Retinal pigment epithelial cell (primary cell): Measurements from ENCODE around the gene CRYGN.

Experiments
- DNase-seq: peaks from one replicate; pipeline ENCODE4 v3.0.0-alpha.2; 2010; ENCODE audit warnings: low read depth
- H3K4me3 ChIP-seq: 2 replicates; pipeline ENCODE4 v1.5.1; 2011; ENCODE audit warnings: mild to moderate bottlenecking, low read length, control low read depth, moderate library complexity
- TF ChIP-seq, protein P1 (sequence below): conservative IDR thresholded peaks from 2 replicates; pipeline ENCODE4 v1.5.1; 2011; ENCODE audit warnings: low read depth, low read length, control low read depth, inconsistent platforms

Gene CRYGN

DNA sequence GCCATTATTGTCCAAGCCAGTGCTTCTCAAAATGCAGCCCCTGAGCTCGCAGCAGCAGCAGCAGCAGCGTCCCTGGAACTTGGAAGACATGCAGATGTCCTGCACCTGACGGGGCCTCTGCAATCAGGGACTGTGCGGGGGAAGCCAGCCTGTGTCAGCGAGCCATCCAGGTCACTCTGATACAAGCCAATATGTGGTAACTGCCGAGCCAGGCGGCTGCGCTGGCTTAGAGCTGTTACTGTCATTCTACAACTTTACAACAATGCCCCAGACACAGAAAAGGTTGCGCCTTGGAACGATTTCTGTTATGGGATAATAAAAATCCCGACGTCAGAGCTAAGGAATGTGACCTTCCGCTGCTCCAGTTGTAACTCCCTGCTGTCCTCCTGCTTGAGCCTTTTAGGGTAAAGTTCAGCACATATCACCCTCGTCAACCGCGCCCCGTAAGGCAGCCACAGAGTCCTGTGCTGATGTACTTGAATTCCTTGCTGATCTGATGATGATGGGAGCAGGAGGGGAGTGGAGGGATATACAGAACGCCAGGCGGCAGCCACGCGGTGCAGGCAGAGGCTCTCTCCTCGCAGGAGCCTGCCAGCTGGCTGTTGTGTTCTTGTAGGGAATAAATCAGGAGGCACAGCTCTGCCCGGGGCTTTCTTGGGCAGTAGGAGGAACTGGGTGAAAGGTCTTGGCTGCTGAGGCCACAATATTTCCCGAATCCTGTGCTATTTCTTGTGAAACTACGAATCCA lies 20.0 kb upstream of the CRYGN start:
- DNase-seq, result peak; percentile 93
- TF ChIP-seq, protein P1, sequence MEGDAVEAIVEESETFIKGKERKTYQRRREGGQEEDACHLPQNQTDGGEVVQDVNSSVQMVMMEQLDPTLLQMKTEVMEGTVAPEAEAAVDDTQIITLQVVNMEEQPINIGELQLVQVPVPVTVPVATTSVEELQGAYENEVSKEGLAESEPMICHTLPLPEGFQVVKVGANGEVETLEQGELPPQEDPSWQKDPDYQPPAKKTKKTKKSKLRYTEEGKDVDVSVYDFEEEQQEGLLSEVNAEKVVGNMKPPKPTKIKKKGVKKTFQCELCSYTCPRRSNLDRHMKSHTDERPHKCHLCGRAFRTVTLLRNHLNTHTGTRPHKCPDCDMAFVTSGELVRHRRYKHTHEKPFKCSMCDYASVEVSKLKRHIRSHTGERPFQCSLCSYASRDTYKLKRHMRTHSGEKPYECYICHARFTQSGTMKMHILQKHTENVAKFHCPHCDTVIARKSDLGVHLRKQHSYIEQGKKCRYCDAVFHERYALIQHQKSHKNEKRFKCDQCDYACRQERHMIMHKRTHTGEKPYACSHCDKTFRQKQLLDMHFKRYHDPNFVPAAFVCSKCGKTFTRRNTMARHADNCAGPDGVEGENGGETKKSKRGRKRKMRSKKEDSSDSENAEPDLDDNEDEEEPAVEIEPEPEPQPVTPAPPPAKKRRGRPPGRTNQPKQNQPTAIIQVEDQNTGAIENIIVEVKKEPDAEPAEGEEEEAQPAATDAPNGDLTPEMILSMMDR, result peak; percentile 55
- H3K4me3 ChIP-seq, result peak overlapping the region; percentile 34

DNA sequence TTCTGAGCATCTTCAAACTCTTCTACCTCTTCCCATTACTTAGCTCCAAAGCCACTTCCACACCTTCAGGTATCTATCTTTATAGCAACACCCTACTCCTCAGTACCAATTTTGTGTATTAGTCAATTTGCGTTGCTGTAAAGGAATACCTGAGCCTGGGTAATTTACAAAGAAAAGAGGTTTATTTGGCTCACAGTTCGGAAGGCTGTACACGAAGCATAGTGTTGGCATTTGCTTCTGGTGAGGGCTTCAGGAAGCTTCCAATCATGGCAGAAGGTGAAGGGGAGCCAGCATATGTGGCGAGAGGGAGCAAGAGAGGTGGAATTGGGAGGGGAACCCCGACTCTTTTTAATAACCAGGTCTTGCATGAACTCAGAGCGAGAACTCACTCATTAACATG lies 17.6 kb upstream of the CRYGN start:
- H3K4me3 ChIP-seq, result no peak overlapping the region
- TF ChIP-seq, protein P1, result no peak
- no peak for DNase-seq

DNA sequence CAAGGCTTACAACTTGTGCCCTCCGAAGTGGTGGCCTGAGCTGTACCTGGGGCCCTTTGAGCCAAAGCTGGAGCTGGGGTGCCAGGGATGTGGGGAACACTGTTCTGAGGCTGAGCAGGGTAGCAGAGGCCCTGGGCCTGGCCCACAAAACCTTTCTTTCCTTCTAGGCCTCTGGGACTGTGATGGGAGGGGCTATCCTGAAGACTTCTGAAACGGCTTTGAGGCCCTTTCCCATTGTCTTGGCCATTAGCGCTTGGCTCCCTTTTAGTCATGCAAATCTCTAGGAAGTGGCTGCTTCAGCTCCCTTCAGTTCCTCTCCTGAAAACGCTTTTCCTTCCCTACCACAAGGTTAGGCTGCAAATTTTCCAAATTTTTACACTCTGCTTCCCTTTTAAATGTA lies 16.8 kb upstream of the CRYGN start:
- TF ChIP-seq, protein P1, result no peak
- no peak for DNase-seq
- H3K4me3 ChIP-seq, result no peak overlapping the region

DNA sequence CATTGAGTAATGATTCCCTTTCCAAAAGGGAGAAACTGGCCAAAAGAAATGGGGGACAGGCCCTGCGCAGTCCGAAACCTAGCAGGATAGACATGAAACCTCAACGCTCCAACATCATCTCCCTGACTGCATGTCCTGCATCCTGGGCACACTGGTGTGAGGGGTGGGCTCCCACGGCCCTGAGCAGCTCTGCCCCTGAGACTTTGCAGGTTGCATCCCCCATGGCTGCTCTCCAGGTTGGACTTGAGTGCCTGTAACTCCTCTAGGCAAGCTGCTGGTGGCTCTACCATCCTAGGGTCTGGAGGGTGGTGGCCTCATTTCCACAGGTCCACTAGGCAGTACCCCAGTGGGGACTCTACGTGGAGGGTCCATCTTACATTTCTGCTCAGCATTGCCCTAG lies 16.3 kb upstream of the CRYGN start:
- no peak overlapping the region for H3K4me3 ChIP-seq
- DNase-seq, result no peak
- TF ChIP-seq, protein P1, result no peak

DNA sequence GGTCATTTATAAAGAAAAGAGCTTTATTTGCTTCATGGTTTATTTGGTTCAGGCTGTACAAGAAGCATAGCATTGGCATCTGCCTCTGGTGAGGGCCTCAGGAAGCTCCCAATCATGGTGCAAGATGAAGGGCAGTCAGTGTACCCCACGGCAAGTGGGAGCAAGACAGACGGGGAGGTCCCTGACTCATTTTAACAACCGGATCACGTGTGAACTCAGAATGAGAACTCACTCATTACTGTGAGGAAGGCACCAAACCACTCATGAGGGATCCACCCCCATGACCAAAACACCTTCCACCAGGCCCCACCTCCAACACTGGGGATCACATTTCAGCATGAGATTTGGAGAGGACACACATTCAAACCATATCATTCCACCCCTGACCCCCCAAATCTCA lies 15.7 kb upstream of the CRYGN start:
- H3K4me3 ChIP-seq, result no peak overlapping the region
- TF ChIP-seq, protein P1, result no peak
- DNase-seq, result no peak

DNA sequence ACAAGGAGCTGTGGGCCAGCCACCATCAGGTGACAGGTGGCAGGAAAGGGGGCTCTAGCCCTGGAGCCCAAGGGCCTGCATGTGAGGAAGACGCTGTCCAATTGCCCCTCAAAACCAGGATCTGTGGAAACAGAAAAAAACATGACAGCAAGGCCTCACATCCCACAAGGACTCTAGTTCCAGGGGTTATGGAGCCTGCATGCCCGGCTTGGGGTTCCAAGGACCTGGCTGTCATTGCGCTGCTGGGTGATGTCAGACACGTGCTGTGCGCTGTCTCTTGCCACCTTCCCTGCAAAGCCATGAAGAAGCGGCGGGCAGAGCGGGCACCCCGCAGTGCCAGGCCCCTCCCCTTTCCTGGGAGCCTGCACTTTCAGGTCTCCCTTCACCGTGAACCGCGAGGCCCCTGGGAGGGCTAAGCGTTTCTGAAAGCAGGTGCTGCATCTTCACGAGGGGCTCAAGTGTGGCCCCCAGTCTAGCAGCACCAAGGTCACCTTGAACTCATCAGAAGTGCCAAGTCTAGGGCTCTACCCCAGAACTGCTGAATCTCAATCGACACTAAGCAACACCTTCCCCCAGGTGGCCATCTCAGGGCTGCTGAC lies 15.1 kb upstream of the CRYGN start:
- no peak for DNase-seq
- TF ChIP-seq, protein P1, result no peak
- no peak overlapping the region for H3K4me3 ChIP-seq

DNA sequence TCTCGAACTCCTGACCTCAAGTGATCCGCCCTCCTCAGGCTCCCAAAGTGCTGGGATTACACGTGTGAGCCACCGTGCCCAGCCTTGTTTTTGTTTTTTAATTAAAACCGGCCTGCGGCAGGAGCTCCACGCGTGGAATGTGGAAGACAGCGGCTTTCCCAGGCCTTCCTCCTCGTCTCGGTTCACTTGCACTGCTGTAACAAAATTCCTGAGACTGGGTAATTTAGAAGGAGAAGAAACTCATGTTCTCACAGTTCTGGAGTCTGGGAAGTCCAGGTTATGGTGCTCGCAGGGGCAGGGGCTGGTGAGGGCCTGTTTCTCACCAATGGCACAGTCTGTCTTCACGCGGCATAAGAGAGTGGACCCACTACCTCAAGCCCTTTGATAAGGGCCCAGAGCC lies 14.4 kb upstream of the CRYGN start:
- DNase-seq, result no peak
- TF ChIP-seq, protein P1, result no peak

More for the DNA sequence above, 14.4 kb upstream of the CRYGN start:
- H3K4me3 ChIP-seq, result no peak overlapping the region
